ENCODE results near the gene POMT1.

GRCh38 chr9:131483319-131484050 lies 19.2 kb upstream of the POMT1 start:
- no peak for TF ChIP-seq MAX (IDR thresholded peaks at IDR 0.05)
- TF ChIP-seq TAF1 (IDR thresholded peaks at IDR 0.05; ENCODE audit: low read depth, low read length) = no peak
- TF ChIP-seq, protein P1, sequence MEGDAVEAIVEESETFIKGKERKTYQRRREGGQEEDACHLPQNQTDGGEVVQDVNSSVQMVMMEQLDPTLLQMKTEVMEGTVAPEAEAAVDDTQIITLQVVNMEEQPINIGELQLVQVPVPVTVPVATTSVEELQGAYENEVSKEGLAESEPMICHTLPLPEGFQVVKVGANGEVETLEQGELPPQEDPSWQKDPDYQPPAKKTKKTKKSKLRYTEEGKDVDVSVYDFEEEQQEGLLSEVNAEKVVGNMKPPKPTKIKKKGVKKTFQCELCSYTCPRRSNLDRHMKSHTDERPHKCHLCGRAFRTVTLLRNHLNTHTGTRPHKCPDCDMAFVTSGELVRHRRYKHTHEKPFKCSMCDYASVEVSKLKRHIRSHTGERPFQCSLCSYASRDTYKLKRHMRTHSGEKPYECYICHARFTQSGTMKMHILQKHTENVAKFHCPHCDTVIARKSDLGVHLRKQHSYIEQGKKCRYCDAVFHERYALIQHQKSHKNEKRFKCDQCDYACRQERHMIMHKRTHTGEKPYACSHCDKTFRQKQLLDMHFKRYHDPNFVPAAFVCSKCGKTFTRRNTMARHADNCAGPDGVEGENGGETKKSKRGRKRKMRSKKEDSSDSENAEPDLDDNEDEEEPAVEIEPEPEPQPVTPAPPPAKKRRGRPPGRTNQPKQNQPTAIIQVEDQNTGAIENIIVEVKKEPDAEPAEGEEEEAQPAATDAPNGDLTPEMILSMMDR (IDR thresholded peaks at IDR 0.05; ENCODE audit: control extremely low read depth in 1 of 3, insufficient read depth in 1 of 3, low read depth in 1 of 3, low read length in 3 of 3) = no peak
